ENCODE results near the gene LRRN4.

The LRRN4 gene

DNA sequence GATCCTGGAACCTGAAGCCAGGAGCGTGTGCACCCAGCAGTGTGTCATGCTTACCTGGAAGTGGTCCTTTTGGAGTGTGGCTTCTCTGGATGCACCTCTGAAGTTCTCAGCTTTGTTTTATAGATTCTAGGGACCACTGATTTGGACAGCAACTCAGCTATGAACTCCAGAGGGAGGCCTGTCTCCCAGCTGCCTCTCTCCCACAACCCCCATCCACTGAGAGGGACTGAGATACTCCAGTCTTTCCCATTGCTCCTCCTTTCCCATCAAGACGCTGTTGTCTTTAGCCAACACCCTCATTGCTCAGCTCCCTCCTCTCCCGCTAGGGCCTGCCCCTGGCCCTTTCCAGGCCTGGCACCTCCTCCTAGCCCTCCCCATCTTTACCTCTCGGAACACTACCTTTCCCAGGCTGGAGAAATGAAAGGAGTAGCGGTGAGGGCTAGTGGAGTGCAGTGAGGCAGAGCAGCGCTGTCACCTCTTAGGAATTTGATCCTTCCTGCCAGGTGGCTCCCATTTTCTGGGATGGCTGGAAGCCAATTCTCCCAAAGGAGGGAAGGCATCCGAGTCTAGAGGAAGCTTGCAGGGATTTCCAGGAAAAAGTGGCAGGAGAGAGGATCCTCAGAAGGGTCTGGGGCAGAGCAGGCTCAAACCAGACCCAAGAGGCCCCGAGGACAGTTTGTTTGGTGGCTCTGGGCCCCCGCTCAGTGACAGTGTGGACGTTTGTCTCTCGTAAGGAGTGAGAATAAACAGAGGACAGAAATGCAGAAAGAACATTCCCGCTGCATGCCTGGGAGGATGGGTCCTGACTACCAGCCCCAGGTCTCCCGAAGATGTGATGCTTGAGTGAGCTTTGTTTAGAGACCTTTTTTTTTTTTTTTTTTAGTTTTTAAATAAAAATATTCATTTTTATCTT, at the start of gene LRRN4:
Gene LRRN4, minus strand, starts transcription at position 285 of the 913 bp plus-strand sequence. CDS start 1,261 bp downstream, outside the sequence.
- no peak for DNase-seq
- in situ Hi-C loops (cut with MboI; ENCODE audit: low pct_unique_long_range_greater_than_20kb, low sequenced_read_pairs): no loop called here

DNA sequence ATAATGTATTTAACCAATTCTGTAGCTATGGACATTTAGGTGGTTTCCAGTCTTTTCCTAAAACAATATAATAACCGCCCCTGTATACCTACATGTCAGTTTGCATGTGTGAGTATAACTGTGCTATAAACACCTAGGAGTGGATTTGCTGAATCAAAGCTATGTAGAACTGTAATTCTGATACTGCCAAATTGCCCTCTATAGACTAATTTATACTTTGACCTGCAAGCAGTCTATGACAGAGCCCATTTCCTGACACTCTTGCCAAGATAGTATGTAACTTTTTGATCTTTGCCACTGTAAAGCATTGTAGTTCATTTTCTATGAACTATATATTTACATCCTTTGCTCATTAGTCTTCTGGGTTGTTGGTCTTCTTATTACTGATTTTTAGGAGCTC, 49.4 kb upstream of the LRRN4 start:
- DNase-seq: no peak
- in situ Hi-C loops (cut with MboI; ENCODE audit: low pct_unique_long_range_greater_than_20kb, low sequenced_read_pairs): no loop called here

DNA sequence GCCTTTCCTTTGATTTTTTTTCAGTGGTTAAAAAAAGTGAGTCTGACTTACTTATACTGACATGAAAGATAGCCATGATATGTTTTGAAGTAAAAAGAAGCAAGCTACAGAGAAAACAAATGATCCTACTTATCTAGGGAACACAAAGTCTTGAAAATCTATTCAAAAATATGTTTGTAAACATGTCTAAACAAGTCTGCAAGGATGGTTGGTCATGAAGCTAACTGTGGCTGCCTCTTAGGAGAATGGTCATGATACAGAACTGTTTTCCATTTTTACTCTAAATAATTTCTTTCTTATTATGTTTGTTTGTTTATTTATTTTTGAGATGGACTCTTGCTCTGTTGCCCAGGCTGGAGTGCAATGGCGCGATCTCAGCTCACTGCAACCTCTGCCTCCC, 47.5 kb upstream of the LRRN4 start:
- DNase-seq: no peak
- in situ Hi-C loops (cut with MboI; ENCODE audit: low pct_unique_long_range_greater_than_20kb, low sequenced_read_pairs): no loop called here

DNA sequence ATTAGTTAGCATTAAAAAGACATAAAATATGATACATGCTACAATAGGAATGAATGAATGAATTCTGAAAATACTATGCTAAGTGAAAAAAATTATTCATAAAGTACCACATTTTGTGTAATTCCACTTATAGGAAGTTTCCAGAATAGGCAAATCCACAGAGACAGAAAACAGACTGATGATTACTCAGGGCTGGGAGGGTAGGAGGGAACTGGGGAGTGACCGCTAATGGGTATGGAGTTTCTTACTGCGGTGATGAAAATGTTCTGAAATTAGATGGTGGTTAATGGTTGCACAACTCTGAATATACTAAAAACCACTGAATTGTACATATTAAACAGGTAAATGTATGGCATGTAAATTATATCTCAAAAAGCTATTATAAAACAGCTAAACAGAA, 46.4 kb upstream of the LRRN4 start:
- in situ Hi-C loops (cut with MboI; ENCODE audit: low pct_unique_long_range_greater_than_20kb, low sequenced_read_pairs): no loop called here
- no peak for DNase-seq

DNA sequence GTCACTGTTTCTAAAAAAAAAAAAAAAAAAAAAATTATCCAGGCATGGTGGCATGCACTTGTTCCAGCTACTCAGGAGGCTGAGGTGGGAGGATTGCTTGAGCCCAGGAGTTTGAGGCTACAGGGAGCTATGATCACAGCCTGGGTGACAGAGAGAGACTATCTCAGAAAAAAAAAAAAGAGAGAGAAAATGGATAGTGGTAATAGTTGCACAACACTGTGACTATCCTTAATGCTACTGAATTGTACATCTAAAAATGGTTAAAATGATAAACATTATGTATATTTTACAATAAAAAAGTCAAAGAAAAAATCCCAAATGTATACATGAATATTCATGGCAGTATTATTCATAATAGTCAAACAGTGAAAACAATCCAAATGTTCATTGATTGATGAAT, 46.0 kb upstream of the LRRN4 start:
- no peak for DNase-seq
- in situ Hi-C loops (cut with MboI; ENCODE audit: low pct_unique_long_range_greater_than_20kb, low sequenced_read_pairs): loop anchor here (25.0 kb wide), 1 partner anchor 288 kb away; no protein-coding TSS in a partner anchor

DNA sequence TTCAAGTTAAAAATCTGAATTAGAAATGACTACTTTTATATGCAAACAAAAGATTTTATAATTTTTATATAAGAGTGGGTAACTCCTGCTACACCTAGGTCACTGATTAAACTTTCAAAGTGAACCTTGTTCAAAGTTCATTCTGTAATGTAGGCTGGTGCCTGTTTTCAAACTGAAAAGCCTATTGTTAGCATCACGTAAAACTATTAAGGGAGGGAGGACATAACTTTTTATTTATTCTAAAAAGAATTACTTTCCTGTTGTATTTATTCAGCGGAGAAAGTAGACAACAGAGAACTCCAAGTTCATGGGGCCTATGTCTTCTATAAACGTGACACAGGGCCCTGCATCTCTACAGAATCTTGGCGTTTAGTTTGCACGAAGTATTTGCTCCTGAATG, 41.5 kb upstream of the LRRN4 start:
- no peak for DNase-seq
- in situ Hi-C loops (cut with MboI; ENCODE audit: low pct_unique_long_range_greater_than_20kb, low sequenced_read_pairs): loop anchor here (25.0 kb wide), 1 partner anchor 283 kb away; no protein-coding TSS in a partner anchor

DNA sequence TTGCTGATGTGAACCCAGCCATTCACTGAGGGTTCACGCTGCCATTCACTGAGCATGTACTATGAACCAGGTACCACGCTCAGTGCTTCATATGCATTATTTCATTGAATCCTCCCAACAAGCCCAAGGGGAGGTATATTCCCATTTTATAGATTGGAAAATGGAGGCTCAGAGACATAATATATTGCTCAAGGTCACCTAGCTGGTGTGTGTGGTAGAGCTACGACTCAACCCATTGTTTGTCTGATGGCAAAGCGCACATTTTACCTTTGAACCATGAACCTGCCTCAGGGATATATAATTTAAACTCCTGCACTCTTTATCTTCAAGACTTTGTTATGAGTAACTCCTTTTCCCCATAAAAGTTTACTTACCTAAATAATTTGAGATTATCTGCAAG, 40.7 kb upstream of the LRRN4 start:
- in situ Hi-C loops (cut with MboI; ENCODE audit: low pct_unique_long_range_greater_than_20kb, low sequenced_read_pairs): loop anchor here (25.0 kb wide), 1 partner anchor 282 kb away; no protein-coding TSS in a partner anchor
- no peak for DNase-seq

DNA sequence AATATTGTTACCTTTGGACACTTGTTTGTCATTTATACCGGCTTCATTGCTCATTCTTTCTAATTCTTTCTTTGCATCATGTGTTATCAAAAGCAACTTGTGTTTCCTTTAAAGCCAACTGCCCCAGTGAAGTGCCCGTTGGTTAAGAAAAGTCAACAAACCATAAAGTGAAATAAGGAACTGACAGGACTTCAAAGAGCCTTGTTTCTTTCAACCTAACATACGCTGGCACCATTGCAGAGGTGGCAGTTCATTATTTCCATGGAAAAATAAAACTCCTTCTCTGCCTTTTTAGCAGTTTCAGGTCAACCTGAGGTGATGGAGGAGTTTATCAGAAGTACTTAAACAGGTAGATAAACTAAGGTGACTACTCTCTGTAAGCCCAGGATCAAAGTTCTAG, 40.2 kb upstream of the LRRN4 start:
- no peak for DNase-seq
- in situ Hi-C loops (cut with MboI; ENCODE audit: low pct_unique_long_range_greater_than_20kb, low sequenced_read_pairs): loop anchor here (25.0 kb wide), 1 partner anchor 282 kb away; no protein-coding TSS in a partner anchor

DNA sequence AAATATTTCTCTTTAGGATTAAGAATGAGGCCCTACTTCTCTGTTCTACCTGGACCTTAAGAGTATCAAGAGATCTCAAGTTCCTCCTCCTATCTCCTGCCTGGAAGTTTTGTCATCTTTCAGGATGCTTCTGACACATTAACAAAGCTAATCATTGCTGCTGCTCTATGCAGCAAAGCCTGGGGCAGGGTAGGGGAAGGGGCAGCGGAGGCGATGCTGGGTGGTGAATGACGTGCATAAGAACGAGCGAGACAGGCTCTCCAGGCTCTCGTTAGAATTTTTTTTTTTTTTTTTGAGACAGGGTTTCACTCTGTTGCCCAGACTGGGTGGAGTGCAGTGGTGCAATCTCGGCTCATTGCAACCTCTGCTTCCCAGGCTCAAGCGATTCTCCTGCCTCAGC, 37.8 kb upstream of the LRRN4 start:
- in situ Hi-C loops (cut with MboI; ENCODE audit: low pct_unique_long_range_greater_than_20kb, low sequenced_read_pairs): loop anchor here (25.0 kb wide), 1 partner anchor 279 kb away; no protein-coding TSS in a partner anchor
- no peak for DNase-seq

DNA sequence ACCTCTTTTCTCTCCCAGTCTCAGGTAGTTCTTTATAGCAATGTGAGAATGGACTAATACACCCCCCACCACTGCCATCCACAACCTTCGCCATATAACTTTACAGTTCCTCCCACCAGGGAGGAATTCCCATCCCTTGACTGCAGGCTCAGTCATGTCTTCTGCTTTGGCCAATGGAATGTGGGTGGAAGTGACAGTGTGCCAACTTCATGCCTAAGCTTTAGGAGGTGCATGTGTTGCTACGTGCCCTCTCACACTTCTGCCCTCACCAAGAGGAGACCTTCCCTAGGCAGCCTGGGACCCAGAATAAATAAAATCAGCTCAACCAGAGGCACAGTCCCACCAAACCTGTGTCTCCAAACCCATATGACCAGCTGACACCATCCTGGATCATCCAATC, 33.0 kb upstream of the LRRN4 start:
- in situ Hi-C loops (cut with MboI; ENCODE audit: low pct_unique_long_range_greater_than_20kb, low sequenced_read_pairs): loop anchor here (25.0 kb wide), 1 partner anchor 275 kb away; no protein-coding TSS in a partner anchor
- no peak for DNase-seq

DNA sequence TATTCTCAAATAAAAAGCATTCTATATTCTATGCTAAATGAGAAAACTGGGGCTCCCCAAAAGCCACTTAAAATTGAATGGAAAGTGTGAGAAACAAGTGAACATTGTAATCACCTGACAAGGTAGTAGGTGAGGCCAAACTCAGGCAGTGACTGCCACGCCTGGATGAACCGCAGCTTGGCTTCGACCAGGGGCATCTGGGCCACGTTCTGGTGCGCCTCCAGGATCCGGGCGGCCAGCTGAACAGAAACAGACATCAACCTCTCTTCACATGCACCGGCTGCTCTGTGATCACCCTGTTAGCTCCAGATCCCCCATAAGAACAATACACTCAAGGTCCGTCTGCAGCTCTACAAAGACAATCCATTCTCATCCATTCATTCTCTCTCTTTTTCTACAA, 30.1 kb upstream of the LRRN4 start:
- in situ Hi-C loops (cut with MboI; ENCODE audit: low pct_unique_long_range_greater_than_20kb, low sequenced_read_pairs): loop anchor here (25.0 kb wide), 1 partner anchor 272 kb away; no protein-coding TSS in a partner anchor
- no peak for DNase-seq

DNA sequence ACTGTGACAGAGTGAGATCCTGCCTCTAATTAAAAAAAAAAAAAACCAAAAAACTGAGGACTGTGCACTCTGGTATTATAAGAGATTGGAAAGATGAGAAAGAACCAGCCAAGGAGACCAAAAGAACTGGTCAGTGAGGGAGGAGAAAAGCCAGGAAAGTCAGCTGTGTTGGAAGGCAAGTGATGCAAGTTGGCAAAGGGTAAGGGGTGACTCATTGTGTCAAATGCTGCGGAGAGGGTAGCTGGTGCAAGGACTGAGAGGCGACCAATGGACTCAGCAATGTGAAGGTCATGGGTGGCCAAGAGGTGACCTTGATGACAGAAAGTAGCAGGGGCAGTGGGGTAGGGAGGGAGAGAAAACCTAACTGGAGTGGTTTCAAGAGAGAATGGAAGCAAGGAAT, 27.4 kb upstream of the LRRN4 start:
- DNase-seq: no peak
- in situ Hi-C loops (cut with MboI; ENCODE audit: low pct_unique_long_range_greater_than_20kb, low sequenced_read_pairs): loop anchor here (25.0 kb wide), 1 partner anchor 269 kb away; no protein-coding TSS in a partner anchor

DNA sequence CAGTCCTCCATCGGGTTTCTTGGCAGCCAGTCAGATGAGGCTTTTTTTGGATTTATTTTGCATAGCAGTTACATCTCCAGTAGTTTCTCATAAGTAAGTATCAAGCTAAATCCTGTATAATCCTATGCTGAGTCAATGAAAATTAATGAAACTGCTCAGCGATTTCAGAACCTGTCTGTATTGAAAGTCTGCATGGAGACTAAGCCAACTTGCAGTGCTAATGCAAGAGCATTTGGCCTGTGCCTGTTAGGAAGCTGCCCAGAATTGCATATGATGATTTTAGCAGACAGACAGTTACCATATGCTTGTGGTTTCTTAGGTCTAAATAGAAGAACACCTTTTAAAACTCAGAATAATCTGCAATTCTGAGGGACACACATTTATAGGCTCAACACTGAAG, 25.2 kb upstream of the LRRN4 start:
- in situ Hi-C loops (cut with MboI; ENCODE audit: low pct_unique_long_range_greater_than_20kb, low sequenced_read_pairs): loop anchor here (25.0 kb wide), 1 partner anchor 267 kb away; no protein-coding TSS in a partner anchor
- no peak for DNase-seq

DNA sequence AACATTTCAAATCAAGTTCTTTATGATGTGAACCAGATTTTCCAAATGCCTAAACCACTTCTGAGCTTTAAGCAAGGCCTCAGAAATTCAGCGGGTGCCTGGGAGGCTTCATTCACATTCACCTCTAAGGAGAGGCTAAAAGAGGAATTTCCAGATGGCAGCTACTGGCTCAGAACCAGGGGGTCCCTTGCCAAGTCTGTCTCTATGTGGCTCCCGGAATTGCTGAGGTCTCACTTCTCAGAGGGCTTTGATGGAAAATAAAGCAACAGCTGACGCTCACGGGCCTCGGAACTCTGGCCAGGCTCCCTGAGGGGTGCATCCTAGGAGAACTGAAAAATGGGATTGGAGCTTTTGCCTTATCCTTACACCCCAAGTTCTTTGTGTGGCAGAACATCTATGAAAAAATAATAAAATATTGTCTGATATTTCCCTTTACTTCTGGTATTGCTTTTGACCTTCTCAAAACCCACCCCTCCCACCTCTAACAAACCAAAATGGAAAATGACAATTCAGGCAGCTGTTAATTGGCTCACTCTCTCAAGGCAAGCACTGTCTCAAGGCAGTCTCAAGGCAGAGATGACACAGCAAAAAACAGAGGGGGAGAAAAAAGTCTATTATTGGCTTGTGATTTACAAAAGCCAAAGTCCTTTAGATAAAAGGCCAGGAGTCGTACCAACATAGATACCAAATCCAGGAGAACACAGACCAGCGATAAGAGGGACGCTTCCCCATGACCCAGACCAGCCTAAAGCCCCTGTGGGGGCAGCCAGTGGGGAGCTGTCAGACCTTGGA, 21.8 kb upstream of the LRRN4 start:
- in situ Hi-C loops (cut with MboI; ENCODE audit: low pct_unique_long_range_greater_than_20kb, low sequenced_read_pairs): loop anchor here (25.0 kb wide), 1 partner anchor 263 kb away; no protein-coding TSS in a partner anchor
- no peak for DNase-seq

DNA sequence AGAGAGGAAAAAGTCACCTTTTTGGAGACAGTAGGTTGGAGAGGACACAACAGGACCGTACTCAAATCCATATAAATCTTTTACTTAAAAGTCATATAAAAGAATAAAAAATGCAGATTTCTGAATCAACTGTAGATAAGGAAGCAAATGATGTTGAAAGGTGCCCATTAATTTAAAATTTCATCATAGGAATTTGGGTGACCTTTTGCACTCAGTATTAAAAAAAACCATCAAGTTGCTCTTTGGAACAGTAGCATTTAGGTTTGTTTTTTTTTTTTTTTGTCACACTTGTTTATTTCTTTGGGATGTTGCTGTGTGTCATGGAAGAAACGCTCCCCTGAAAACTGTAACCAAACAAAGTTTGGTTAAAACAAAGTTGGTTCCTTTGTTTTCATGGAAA, 20.9 kb upstream of the LRRN4 start:
- in situ Hi-C loops (cut with MboI; ENCODE audit: low pct_unique_long_range_greater_than_20kb, low sequenced_read_pairs): loop anchor here (25.0 kb wide), 1 partner anchor 262 kb away; no protein-coding TSS in a partner anchor
- DNase-seq: no peak

DNA sequence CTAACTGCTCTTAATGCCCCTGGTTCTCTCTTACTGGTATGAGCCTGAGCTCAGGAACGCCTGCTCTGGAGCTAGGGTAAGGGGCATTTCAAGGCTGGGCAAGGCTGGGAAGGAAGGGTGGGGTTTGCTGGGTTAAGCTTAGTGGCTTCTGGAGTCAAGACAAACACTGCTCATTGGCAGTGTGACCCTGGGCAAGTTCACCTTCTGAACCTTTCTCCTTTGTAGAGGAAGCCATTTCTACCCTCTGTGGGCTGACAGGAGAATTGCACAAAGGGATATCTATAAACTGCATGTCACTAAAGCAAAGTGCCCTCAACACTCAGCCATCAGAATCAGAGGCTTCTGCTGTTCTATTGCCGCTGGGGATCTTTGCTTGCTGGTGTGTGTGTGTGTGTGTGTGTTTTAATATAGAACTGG, 20.3 kb upstream of the LRRN4 start:
- DNase-seq: no peak
- in situ Hi-C loops (cut with MboI; ENCODE audit: low pct_unique_long_range_greater_than_20kb, low sequenced_read_pairs): no loop called here

DNA sequence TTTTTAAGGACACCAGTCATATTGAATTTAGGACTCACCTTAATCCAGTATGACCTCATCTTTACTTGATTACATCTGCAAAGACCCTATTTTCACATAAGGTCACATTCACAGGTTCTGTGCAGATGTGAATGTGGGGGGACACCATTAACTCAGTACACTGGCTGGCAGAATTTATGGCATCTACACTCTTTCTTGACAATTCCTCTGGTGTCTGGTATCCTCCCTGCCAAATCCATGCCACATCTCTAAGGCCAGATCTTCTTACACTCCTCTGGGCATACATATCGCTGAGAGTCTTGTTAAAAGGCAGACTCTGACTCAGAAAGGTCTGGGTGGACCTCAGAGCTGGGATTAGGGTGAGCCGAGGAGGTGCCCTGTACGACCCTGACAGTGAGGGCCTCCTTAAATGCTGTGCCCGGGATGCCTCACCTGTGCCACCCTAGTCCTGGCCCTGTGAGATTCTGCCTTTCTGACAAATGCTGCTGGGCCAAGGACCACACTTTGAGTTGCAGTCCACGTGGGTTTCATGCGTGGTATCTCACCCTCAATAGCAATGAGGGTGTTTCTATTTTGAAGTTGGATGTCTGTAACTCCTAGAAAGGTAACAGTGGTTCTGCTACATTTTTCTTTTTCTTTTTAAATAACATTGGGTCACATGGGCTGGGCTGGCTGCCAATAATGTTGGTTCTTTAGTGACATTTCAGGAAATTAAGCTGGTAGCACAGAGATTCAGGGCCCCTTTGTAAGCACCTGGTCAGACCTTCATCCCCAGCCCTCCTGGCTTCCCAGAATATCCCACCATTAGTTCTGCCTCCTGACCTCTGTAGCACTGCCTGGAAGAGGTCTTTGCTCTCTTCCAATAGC, 17.2 kb upstream of the LRRN4 start:
- in situ Hi-C loops (cut with MboI; ENCODE audit: low pct_unique_long_range_greater_than_20kb, low sequenced_read_pairs): no loop called here
- no peak for DNase-seq

DNA sequence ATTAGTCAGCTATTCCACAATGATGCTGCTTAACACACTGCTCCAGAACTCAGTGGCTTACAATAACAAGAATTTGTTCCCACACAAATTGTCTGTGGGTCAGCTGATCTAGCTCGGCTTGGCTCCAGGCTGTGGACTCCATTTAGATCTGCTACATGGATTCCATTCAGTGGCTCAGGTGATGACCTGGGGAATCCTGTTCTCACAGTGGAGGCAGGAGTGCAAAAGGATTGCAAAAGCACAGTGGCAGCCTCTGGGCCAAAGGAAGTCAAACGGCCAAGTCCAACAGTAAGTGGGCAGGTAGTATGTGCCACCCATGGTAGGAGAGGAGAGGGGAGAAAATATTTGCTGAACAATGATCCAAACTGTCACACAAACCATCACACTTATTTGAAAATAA, 15.8 kb upstream of the LRRN4 start:
- no peak for DNase-seq
- in situ Hi-C loops (cut with MboI; ENCODE audit: low pct_unique_long_range_greater_than_20kb, low sequenced_read_pairs): no loop called here

Data from KBM-7 (cell line).